ENCODE measurements around the gene CDH23. TPM values are rescaled to one million over a fixed set of nuclear protein-coding genes. Genes with fewer than 3 reads are reported as not detected.

Gene CDH23
- total and polyA plus RNA-seq, 4 experiments from 2014 or later = 1.8 to 5.4 (median 3.6) TPM

- Histone ChIP-seq H3K4me1 (ENCODE audit: insufficient read depth, low read length) (no peaks in the 10 kb centered on the region), H3K36me3 (ENCODE audit: insufficient read depth, low read length) (no peaks in the 10 kb centered on the region), H3K27ac (ENCODE audit: low read depth, low read length) (no peak overlapping the region), H3K4me3 (ENCODE audit: low read length in 2 of 2) (no peak overlapping the region), H3K27me3 (ENCODE audit: insufficient read depth, low read length) (no peaks in the 10 kb centered on the region), H3K9me3 (ENCODE audit: control insufficient read depth in 1 of 2, low read length in 2 of 2) (no peaks in the 10 kb centered on the region)
- H3K27ac Mint-ChIP-seq = no peak overlapping the region
- POLR2A ChIA-PET (ENCODE audit: partially characterized antibody) = interaction anchor here (0.9 kb wide), 1 partner anchor 9 kb away, joined by 3 read pairs; no protein-coding TSS in a partner anchor
- intact Hi-C loops (cut with micrococcal nuclease) = no loop called here
- DNase-seq = no peak
- peaks cover 0 to 2% (median 0%) of the 10 kb centered on the region in 8 donors for H3K9me3 Mint-ChIP-seq
- peaks cover 0 to 4% (median 0%) of the 10 kb centered on the region in 4 donors for H3K4me1 Mint-ChIP-seq
- H3K4me3 Mint-ChIP-seq = peak overlapping the region in 1 of 8 donors; percentile 53
- H3K36me3 Mint-ChIP-seq = no peaks in the 10 kb centered on the region
- CTCF ChIA-PET (ENCODE audit: partially characterized antibody) = interaction anchor here (1.1 kb wide), 1 partner anchor 87 kb away, joined by 10 read pairs; no protein-coding TSS in a partner anchor
- H3K27me3 Mint-ChIP-seq = peaks cover 0 to 2% of the 10 kb centered on the region in 2 donors
These were observed 386.3 kb downstream of the CDH23 start for GRCh38 chr10:71782917-71783490.

GRCh38 chr10:71783917-71784678 is 387.4 kb downstream of the CDH23 start:
- Mint-ChIP-seq H3K4me1 (peaks cover 0 to 4% (median 0%) of the 10 kb centered on the region in 4 donors), H3K4me3 (no peak overlapping the region), H3K9me3 (peaks cover 0 to 2% (median 0%) of the 10 kb centered on the region in 8 donors), H3K27me3 (peaks cover 0 to 2% of the 10 kb centered on the region in 2 donors), H3K27ac (peak overlapping the region in 2 of 7 donors; percentile 30 to 41), H3K36me3 (no peaks in the 10 kb centered on the region)
- Histone ChIP-seq H3K4me1 (ENCODE audit: insufficient read depth, low read length) (no peaks in the 10 kb centered on the region), H3K27ac (ENCODE audit: low read depth, low read length) (no peak overlapping the region), H3K4me3 (ENCODE audit: low read length in 2 of 2) (no peak overlapping the region), H3K9me3 (ENCODE audit: control insufficient read depth in 1 of 2, low read length in 2 of 2) (no peaks in the 10 kb centered on the region), H3K36me3 (ENCODE audit: insufficient read depth, low read length) (no peaks in the 10 kb centered on the region), H3K27me3 (ENCODE audit: insufficient read depth, low read length) (no peaks in the 10 kb centered on the region)
- ChIA-PET POLR2A (ENCODE audit: partially characterized antibody) (no interaction called here), CTCF (ENCODE audit: partially characterized antibody) (no interaction called here)
- no peak for DNase-seq
- intact Hi-C loops (cut with micrococcal nuclease) = no loop called here

- Histone ChIP-seq H3K4me1 (ENCODE audit: insufficient read depth, low read length) (no peaks in the 10 kb centered on the region), H3K27ac (ENCODE audit: low read depth, low read length) (no peak overlapping the region), H3K9me3 (ENCODE audit: control insufficient read depth in 1 of 2, low read length in 2 of 2) (no peaks in the 10 kb centered on the region), H3K36me3 (ENCODE audit: insufficient read depth, low read length) (no peaks in the 10 kb centered on the region), H3K4me3 (ENCODE audit: low read length in 2 of 2) (no peak overlapping the region), H3K27me3 (ENCODE audit: insufficient read depth, low read length) (no peaks in the 10 kb centered on the region)
- no peak for DNase-seq
- no peaks in the 10 kb centered on the region for H3K36me3 Mint-ChIP-seq
- peak overlapping the region in 2 of 7 donors; percentile 30 to 41 for H3K27ac Mint-ChIP-seq
- no peak overlapping the region for H3K4me3 Mint-ChIP-seq
- ChIA-PET POLR2A (ENCODE audit: partially characterized antibody) (no interaction called here), CTCF (ENCODE audit: partially characterized antibody) (no interaction called here)
- H3K4me1 Mint-ChIP-seq = peaks cover 0 to 4% (median 0%) of the 10 kb centered on the region in 4 donors
- intact Hi-C loops (cut with micrococcal nuclease) = no loop called here
- H3K9me3 Mint-ChIP-seq = peaks cover 0 to 2% (median 0%) of the 10 kb centered on the region in 8 donors
- H3K27me3 Mint-ChIP-seq = peaks cover 0 to 2% of the 10 kb centered on the region in 2 donors
These were observed 388.1 kb downstream of the CDH23 start for GRCh38 chr10:71784679-71785272.

- H3K4me1 Mint-ChIP-seq = peaks cover 0 to 1% (median 0%) of the 10 kb centered on the region in 4 donors
- no peak for DNase-seq
- intact Hi-C loops (cut with micrococcal nuclease) = no loop called here
- no peaks in the 10 kb centered on the region for H3K36me3 Mint-ChIP-seq
- peaks cover 0 to 2% of the 10 kb centered on the region in 2 donors for H3K27me3 Mint-ChIP-seq
- H3K4me3 Mint-ChIP-seq = no peak overlapping the region
- Histone ChIP-seq H3K27ac (ENCODE audit: low read depth, low read length) (no peak overlapping the region), H3K36me3 (ENCODE audit: insufficient read depth, low read length) (no peaks in the 10 kb centered on the region), H3K4me3 (ENCODE audit: low read length in 2 of 2) (no peak overlapping the region), H3K9me3 (ENCODE audit: control insufficient read depth in 1 of 2, low read length in 2 of 2) (no peaks in the 10 kb centered on the region), H3K27me3 (ENCODE audit: insufficient read depth, low read length) (no peaks in the 10 kb centered on the region), H3K4me1 (ENCODE audit: insufficient read depth, low read length) (no peaks in the 10 kb centered on the region)
- ChIA-PET POLR2A (ENCODE audit: partially characterized antibody) (no interaction called here), CTCF (ENCODE audit: partially characterized antibody) (no interaction called here)
- peaks cover 0 to 2% (median 0%) of the 10 kb centered on the region in 8 donors for H3K9me3 Mint-ChIP-seq
- no peak overlapping the region for H3K27ac Mint-ChIP-seq
These were observed 392.2 kb downstream of the CDH23 start for GRCh38 chr10:71788954-71789353.

- peaks cover 0 to 3% of the 10 kb centered on the region in 2 donors for H3K36me3 Mint-ChIP-seq
- ChIA-PET CTCF (ENCODE audit: partially characterized antibody) (no interaction called here), POLR2A (ENCODE audit: partially characterized antibody) (no interaction called here)
- H3K4me3 Mint-ChIP-seq = no peak overlapping the region
- Histone ChIP-seq H3K36me3 (ENCODE audit: insufficient read depth, low read length) (no peaks in the 10 kb centered on the region), H3K4me1 (ENCODE audit: insufficient read depth, low read length) (no peaks in the 10 kb centered on the region), H3K27me3 (ENCODE audit: insufficient read depth, low read length) (no peaks in the 10 kb centered on the region), H3K9me3 (ENCODE audit: control insufficient read depth in 1 of 2, low read length in 2 of 2) (no peaks in the 10 kb centered on the region), H3K4me3 (ENCODE audit: low read length in 2 of 2) (no peak overlapping the region), H3K27ac (ENCODE audit: low read depth, low read length) (no peak overlapping the region)
- peaks cover 0 to 1% (median 0%) of the 10 kb centered on the region in 4 donors for H3K4me1 Mint-ChIP-seq
- no peak overlapping the region for H3K27ac Mint-ChIP-seq
- DNase-seq = no peak
- peaks cover 0 to 2% (median 0%) of the 10 kb centered on the region in 8 donors for H3K9me3 Mint-ChIP-seq
- intact Hi-C loops (cut with micrococcal nuclease) = no loop called here
- no peaks in the 10 kb centered on the region for H3K27me3 Mint-ChIP-seq
These were observed 393.2 kb downstream of the CDH23 start for GRCh38 chr10:71789871-71790270.

- DNase-seq = no peak
- peaks cover 0 to 8% of the 10 kb centered on the region in 2 donors for H3K36me3 Mint-ChIP-seq
- intact Hi-C loops (cut with micrococcal nuclease) = no loop called here
- ChIA-PET CTCF (ENCODE audit: partially characterized antibody) (interaction anchor here (1.5 kb wide), 1 partner anchor 18 kb away, joined by 5 read pairs; the partner anchor contains the start of gene VSIR), POLR2A (ENCODE audit: partially characterized antibody) (no interaction called here)
- H3K9me3 ChIP-seq (ENCODE audit: control insufficient read depth in 1 of 2, low read length in 2 of 2) = no peaks in the 10 kb centered on the region
- no peaks in the 10 kb centered on the region for H3K27me3 Mint-ChIP-seq
- peaks cover 0 to 1% (median 0%) of the 10 kb centered on the region in 4 donors for H3K4me1 Mint-ChIP-seq
- no peaks in the 10 kb centered on the region for H3K27me3 ChIP-seq (ENCODE audit: insufficient read depth, low read length)
- H3K9me3 Mint-ChIP-seq = peaks cover 0 to 2% (median 0%) of the 10 kb centered on the region in 8 donors
- no peak overlapping the region for H3K27ac ChIP-seq (ENCODE audit: low read depth, low read length)
- no peak overlapping the region for H3K4me3 Mint-ChIP-seq
- H3K4me1 ChIP-seq (ENCODE audit: insufficient read depth, low read length) = no peaks in the 10 kb centered on the region
- no peak overlapping the region for H3K27ac Mint-ChIP-seq
- no peaks in the 10 kb centered on the region for H3K36me3 ChIP-seq (ENCODE audit: insufficient read depth, low read length)
- H3K4me3 ChIP-seq (ENCODE audit: low read length in 2 of 2) = no peak overlapping the region
These were observed 394.2 kb downstream of the CDH23 start for GRCh38 chr10:71790749-71791440.

GRCh38 chr10:71795248-71795647 is 398.5 kb downstream of the CDH23 start:
- H3K4me3 ChIP-seq (ENCODE audit: low read length in 2 of 2) = no peak overlapping the region
- no peaks in the 10 kb centered on the region for H3K36me3 ChIP-seq (ENCODE audit: insufficient read depth, low read length)
- Mint-ChIP-seq H3K9me3 (peaks cover 0 to 2% (median 0%) of the 10 kb centered on the region in 8 donors), H3K27ac (no peak overlapping the region), H3K27me3 (no peaks in the 10 kb centered on the region), H3K4me3 (no peak overlapping the region), H3K36me3 (peaks cover 0 to 8% of the 10 kb centered on the region in 2 donors), H3K4me1 (peaks cover 0 to 6% (median 4%) of the 10 kb centered on the region in 4 donors)
- H3K4me1 ChIP-seq (ENCODE audit: insufficient read depth, low read length) = no peaks in the 10 kb centered on the region
- no peak for DNase-seq
- intact Hi-C loops (cut with micrococcal nuclease) = no loop called here
- H3K27ac ChIP-seq (ENCODE audit: low read depth, low read length) = no peak overlapping the region
- POLR2A ChIA-PET (ENCODE audit: partially characterized antibody) = no interaction called here
- H3K9me3 ChIP-seq (ENCODE audit: control insufficient read depth in 1 of 2, low read length in 2 of 2) = no peaks in the 10 kb centered on the region
- H3K27me3 ChIP-seq (ENCODE audit: insufficient read depth, low read length) = no peaks in the 10 kb centered on the region
- CTCF ChIA-PET (ENCODE audit: partially characterized antibody) = interaction anchor here (0.6 to 1.2 kb wide), 2 partner anchors 87 to 195 kb away, joined by 3 to 5 read pairs; no protein-coding TSS in a partner anchor

All from CD4-positive, alpha-beta memory T cell (primary cell).